ENCODE results near the gene PPIL1.

Gene PPIL1

GRCh38 chr6:36823421-36824096 is 51.0 kb downstream of the PPIL1 start:
- TF ChIP-seq SIN3A (IDR thresholded peaks at IDR 0.05; ENCODE audit: borderline replicate concordance, insufficient read depth, low read length): no peak
- TF ChIP-seq POLR2AphosphoS5 (IDR thresholded peaks at IDR 0.05; ENCODE audit: low read depth, low read length): no peak
- TF ChIP-seq FOXP2 (optimal IDR thresholded peaks at IDR 0.05; ENCODE audit: borderline replicate concordance, extremely low read depth, extremely low read length, insufficient read depth): peak; percentile 45
- no peak for TF ChIP-seq REST (IDR thresholded peaks at IDR 0.05; ENCODE audit: insufficient read depth in 1 of 2, low read depth in 2 of 2, low read length in 2 of 2)
- no peak for TF ChIP-seq TAF1 (IDR thresholded peaks at IDR 0.05; ENCODE audit: borderline replicate concordance, insufficient read depth, low read length)

- TF ChIP-seq POLR2AphosphoS5 (IDR thresholded peaks at IDR 0.05; ENCODE audit: low read depth, low read length) (no peak), TAF1 (IDR thresholded peaks at IDR 0.05; ENCODE audit: borderline replicate concordance, insufficient read depth, low read length) (no peak), REST (IDR thresholded peaks at IDR 0.05; ENCODE audit: insufficient read depth in 1 of 2, low read depth in 2 of 2, low read length in 2 of 2) (no peak), FOXP2 (optimal IDR thresholded peaks at IDR 0.05; ENCODE audit: borderline replicate concordance, extremely low read depth, extremely low read length, insufficient read depth) (no peak), SIN3A (IDR thresholded peaks at IDR 0.05; ENCODE audit: borderline replicate concordance, insufficient read depth, low read length) (no peak)
These were observed 51.9 kb downstream of the PPIL1 start for GRCh38 chr6:36822506-36823269.

GRCh38 chr6:36821581-36822335 is 52.8 kb downstream of the PPIL1 start:
- no peak for TF ChIP-seq FOXP2 (optimal IDR thresholded peaks at IDR 0.05; ENCODE audit: borderline replicate concordance, extremely low read depth, extremely low read length, insufficient read depth)
- TF ChIP-seq SIN3A (IDR thresholded peaks at IDR 0.05; ENCODE audit: borderline replicate concordance, insufficient read depth, low read length): no peak
- no peak for TF ChIP-seq POLR2AphosphoS5 (IDR thresholded peaks at IDR 0.05; ENCODE audit: low read depth, low read length)
- no peak for TF ChIP-seq TAF1 (IDR thresholded peaks at IDR 0.05; ENCODE audit: borderline replicate concordance, insufficient read depth, low read length)
- no peak for TF ChIP-seq REST (IDR thresholded peaks at IDR 0.05; ENCODE audit: insufficient read depth in 1 of 2, low read depth in 2 of 2, low read length in 2 of 2)

- TF ChIP-seq FOXP2 (optimal IDR thresholded peaks at IDR 0.05; ENCODE audit: borderline replicate concordance, extremely low read depth, extremely low read length, insufficient read depth): no peak
- TF ChIP-seq POLR2AphosphoS5 (IDR thresholded peaks at IDR 0.05; ENCODE audit: low read depth, low read length): no peak
- TF ChIP-seq SIN3A (IDR thresholded peaks at IDR 0.05; ENCODE audit: borderline replicate concordance, insufficient read depth, low read length): no peak
- no peak for TF ChIP-seq TAF1 (IDR thresholded peaks at IDR 0.05; ENCODE audit: borderline replicate concordance, insufficient read depth, low read length)
- no peak for TF ChIP-seq REST (IDR thresholded peaks at IDR 0.05; ENCODE audit: insufficient read depth in 1 of 2, low read depth in 2 of 2, low read length in 2 of 2)
These were observed 53.7 kb downstream of the PPIL1 start for GRCh38 chr6:36820700-36821580.

All from PFSK-1 (cell line).